Stimulated activated CD4-positive, alpha-beta T cell treated with anti-CD3 and anti-CD28 coated beads, TNF-alpha, amount 100 ng/mL, for 1 hour (primary cell): ENCODE data around the gene PRXL2B.
"Not testable (repeated sequence)": the region's sequence is repeated elsewhere in the genome, so short reads cannot be mapped to it uniquely, and the experiment has no call there.

Source experiments
- DNase-seq, 3 donors: peaks; one replicate each; pipeline ENCODE4 v3.0.0-alpha.2; 2020; ENCODE audit warnings: low read depth in 3 of 3, low spot score in 1 of 3

The PRXL2B gene

DNA sequence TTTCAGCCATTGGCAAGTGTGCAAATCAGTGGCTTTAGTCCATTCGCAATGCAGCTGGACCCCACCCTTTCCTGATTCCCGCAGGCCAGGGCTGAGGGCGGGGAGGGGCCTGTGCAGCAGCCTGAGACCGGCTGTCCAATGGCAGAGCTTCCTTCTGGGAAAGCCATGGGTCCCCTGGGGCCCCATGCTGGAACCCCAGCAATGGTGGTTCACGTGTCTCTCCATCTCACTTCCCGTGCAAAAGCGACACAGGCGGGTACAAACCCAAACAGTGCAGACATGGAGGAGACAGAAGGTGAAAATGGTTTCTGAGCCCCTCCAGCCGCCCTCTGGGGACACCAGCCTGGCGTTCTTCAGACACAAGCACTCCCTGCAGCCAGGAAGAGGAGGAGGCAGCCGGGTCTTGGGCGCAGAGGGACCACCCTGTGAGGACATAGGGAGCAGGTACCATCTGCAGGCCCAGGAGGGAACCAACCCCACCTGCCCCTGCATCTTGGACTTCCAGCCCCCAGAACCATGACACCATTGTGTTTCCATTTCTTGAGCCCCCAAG is 36.2 kb upstream of the PRXL2B start:
- not testable (repeated sequence) for DNase-seq

GRCh38 chr1:2551544-2551943 is 35.0 kb upstream of the PRXL2B start:
- not testable (repeated sequence) for DNase-seq

- DNase-seq, result no peak
Observed at GRCh38 chr1:2552189-2552588, 34.4 kb upstream of the PRXL2B start.

GRCh38 chr1:2553076-2553475 is 33.5 kb upstream of the PRXL2B start:
- not testable (repeated sequence) for DNase-seq

DNA sequence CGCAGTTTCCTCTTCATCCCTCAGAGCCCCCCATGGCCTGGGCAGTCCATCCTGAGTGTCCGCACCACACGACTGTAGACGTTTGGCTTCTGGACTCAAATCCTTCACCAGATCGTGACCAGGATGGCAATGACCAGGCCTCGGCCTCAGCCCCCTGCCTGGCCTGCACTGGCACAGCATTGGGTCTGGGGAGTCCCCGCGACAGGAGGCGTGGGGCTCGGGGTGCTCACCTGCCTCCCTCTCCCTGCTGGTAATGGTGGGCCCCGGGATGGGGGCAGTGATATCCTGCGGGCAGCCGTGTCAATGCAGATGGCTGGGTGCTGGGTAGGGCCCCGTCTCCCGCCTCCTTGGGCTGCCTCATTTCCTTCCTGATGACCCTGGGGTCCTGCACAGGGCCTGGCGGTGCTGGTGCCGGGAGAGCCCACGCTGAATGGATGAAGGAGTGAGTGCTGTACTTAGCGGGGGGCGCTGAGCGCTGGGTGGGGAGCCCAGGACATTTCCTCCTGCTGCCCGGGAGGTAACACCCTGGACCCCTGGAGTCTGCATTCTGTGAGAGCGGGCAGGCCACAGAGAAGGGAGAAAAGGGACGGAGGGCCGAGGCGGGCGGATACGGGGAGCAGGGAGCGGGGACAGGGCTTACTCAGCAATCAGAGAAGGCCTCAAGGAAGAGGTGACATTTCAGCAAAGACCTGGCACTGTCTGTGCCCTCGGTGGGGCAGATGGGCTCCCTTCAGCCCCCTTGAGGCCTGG is 32.5 kb upstream of the PRXL2B start:
- DNase-seq, result no peak

GRCh38 chr1:2554621-2555387 is 31.8 kb upstream of the PRXL2B start:
- DNase-seq, result peak in 1 of 3 donors; percentile 41

DNA sequence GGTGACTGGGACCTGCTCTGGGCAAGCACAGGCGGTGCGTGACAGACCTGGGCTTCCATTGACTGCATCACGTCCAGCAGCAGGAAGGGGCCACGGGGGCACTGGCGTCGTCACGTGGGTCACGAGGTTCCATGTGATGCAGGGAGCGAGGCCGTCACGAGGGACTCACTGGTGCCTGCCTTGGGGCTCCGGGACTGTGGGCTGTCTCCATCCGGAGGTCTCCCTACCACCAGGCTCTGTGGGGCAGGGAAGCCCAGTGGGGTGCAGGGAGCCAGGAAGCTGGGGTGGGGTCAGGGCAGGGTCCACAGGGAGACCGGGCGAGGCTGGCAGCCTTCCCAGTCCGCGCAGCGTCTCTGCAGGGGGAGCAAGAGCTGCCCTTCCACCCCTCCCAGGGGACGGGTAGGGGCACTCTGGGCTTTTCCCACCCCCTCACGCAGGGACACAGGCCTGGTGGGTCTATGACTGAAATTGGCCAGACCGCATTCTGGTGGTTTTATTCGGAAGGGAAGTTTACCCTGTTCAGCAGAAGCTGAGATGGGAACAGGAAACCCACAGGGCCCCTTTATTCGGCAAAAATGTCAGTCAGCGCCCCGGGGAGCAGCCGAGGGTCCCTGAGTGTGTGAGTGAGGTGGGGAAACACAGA is 30.8 kb upstream of the PRXL2B start:
- peak in 2 of 3 donors; percentile 35 to 44 for DNase-seq

GRCh38 chr1:2556277-2556677 is 30.3 kb upstream of the PRXL2B start, which contains the start of gene TNFRSF14:
Gene TNFRSF14 (plus strand): TSS chr1:2556371. CDS start chr1:2556665, 294 bp downstream.
- DNase-seq, result peak in 2 of 3 donors; percentile 38 to 53

DNA sequence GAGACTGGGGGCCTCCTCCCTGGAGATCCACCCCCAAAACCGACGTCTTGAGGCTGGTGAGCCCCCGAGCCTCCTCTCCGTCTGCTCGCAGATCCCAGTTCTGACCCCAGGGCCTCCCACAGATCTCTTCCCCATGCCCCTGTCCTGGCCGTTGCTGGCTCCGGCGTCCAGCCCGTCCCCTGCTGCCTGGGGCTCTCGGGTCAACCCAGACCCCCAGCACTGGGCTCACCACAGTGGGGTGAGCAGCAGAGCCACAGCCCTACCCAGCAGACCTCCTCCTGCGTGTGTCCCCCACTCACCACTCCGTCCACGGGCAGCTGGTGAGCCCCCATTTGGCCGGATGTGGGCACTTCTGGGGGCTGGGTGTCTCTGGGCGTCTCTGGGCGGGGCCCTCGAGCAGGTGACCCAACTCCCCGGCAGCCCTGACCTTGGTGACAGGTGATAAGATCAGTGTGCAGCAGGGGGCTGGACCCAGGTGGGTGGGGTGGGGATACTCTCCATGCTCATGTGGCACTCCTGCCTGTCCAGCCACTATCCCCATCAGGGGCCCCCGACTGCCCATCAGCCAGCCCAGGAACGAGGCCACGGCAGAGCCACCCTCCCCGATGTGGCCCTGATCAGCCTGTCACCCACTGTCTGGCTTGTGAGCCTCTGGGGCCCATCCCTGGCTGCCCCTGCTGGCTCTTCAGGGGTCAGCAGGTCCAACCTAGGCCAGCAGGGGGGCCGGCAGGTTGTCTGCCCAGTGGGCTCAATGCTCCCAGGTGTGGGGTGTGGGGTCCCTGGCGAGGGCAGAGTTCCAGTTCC is 29.7 kb upstream of the PRXL2B start:
- no peak for DNase-seq

GRCh38 chr1:2557482-2558400 is 28.8 kb upstream of the PRXL2B start:
- no peak for DNase-seq

GRCh38 chr1:2558420-2558819 is 28.2 kb upstream of the PRXL2B start:
- no peak for DNase-seq

DNA sequence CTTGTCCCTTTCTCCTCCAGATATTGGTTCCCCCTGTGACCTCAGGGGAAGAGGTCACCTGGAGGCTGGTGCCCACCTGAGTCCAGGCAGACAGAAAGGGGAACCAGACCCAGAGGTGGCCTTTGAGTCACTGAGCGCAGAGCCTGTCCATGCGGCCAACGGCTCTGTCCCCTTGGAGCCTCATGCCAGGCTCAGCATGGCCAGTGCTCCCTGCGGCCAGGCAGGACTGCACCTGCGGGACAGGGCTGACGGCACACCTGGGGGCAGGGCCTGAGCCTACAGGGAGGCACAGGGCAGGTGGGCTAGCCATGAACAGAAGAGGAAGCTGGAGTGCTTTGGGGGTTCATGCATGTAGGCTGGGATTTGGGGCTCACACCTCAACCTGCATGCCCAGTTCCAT is 27.7 kb upstream of the PRXL2B start:
- DNase-seq, result no peak

GRCh38 chr1:2559509-2560298 is 26.9 kb upstream of the PRXL2B start:
- no peak for DNase-seq

- no peak for DNase-seq
Observed at GRCh38 chr1:2560299-2561073, 26.1 kb upstream of the PRXL2B start.

DNA sequence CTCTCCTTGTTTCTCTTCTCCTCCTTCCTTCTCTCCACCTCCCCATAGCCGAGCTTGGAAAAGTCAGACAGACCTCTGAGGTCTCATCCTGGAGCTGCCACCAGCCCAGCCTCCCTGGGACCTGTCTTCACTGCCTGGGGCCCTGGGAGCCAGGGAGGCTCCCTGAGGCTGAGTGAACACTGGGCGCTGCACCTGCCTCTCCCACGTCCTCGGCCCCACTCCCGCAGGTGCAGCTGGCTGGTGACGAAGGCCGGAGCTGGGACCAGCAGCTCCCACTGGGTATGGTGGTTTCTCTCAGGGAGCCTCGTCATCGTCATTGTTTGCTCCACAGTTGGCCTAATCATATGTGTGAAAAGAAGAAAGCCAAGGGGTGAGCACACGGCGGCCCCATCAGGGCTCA is 25.1 kb upstream of the PRXL2B start:
- DNase-seq, result no peak

DNA sequence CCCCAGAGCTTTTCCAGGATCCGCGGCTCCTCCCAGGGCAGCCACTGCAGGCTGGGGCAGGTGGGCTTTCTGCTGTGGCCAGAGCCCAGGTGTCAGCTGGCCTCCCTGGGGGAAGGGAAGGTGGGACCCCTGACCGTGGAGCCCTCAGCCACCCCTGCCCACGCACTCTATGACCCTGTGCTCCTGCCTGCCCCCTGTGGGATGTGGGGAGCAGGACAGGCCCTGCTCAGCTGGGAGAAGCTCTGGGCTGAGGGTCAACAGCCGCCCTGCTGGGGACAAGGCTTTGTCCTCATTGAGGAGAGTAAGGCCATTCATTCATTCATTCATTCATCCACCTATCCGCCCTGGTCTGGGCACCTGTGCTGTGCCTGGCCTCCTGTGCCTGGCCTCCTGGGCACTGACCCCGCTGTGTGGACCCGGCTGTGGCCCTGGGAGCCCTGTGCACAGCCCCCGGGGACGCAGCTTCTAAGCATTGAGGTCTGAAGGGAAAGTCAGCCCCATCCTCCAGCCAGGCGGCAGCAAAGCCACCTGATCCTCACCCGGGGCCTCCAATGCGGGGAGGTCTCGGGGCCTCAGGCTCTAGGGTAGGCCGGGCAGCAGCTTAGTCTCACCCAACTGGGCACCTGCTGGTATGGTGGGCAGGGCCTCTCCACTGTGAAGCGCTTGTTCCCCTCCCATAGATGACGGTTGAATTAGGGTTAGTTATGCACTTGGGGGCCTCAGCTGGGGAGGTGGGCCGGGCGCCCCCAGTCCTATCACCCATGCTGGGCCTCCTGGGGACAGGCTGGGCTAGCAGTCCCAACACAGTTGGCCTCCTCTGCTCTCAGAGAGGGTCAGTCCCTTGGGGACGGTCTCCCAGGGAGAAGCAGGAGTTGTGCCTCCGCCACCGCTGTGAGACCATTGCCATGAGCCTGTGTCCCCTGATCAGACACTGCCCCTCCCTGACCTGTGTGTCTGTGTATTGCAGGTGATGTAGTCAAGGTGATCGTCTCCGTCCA is 24.4 kb upstream of the PRXL2B start:
- no peak for DNase-seq

DNA sequence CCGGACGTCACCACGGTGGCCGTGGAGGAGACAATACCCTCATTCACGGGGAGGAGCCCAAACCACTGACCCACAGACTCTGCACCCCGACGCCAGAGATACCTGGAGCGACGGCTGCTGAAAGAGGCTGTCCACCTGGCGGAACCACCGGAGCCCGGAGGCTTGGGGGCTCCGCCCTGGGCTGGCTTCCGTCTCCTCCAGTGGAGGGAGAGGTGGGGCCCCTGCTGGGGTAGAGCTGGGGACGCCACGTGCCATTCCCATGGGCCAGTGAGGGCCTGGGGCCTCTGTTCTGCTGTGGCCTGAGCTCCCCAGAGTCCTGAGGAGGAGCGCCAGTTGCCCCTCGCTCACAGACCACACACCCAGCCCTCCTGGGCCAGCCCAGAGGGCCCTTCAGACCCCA is 23.4 kb upstream of the PRXL2B start:
- no peak for DNase-seq
